IMR-90 (cell line): ENCODE measurements around the gene R3HDM4. TPM values are rescaled to one million over a fixed set of nuclear protein-coding genes. Genes with fewer than 3 reads are reported as not detected.

Experiments used
- ATAC-seq: fragments of 200-7000 bp; cut with Tn5 transposase; 2 replicates; pipeline ENCODE4 v1.9.1; 2020; ENCODE audit warnings: low read depth, mild to moderate bottlenecking, moderate library complexity
- BruUV-seq: library from RNA; stranded (reverse); fragments of 400-500 nt; replicated peaks from 2 replicates; lab custom pipeline; 2021; lab: Mats Ljungman, UMichigan
- CTCF ChIA-PET: fragments of 300-600 bp; formaldehyde crosslinking; extraction: SDS; loops from one replicate; lab custom pipeline; 2021; ENCODE audit warnings: antibody characterized with exemption; lab: Yijun Ruan, JAX
- POLR2A ChIA-PET: fragments of 300-600 bp; sonication (Branson Sonifier 250); formaldehyde crosslinking; loops from one replicate; lab custom pipeline; 2022; ENCODE audit warnings: antibody characterized with exemption; ENCODE audit not compliant: unreplicated experiment; lab: Charles Lee
- DNase-seq: peaks from one replicate; pipeline ENCODE4 v3.0.0; 2013
- H2AFZ ChIP-seq: replicated peaks from 2 replicates; pipeline ENCODE3; 2013; ENCODE audit warnings: low read length, mild to moderate bottlenecking; ENCODE audit not compliant: poor library complexity
- H2AK5ac ChIP-seq: 2 replicates; pipeline ENCODE4 v1.6.1; 2013; ENCODE audit warnings: low read depth, low read length, inconsistent platforms
- H2AK9ac ChIP-seq: replicated peaks from 2 replicates; pipeline ENCODE3; 2013; ENCODE audit warnings: mild to moderate bottlenecking, low read depth, low read length, moderate library complexity; ENCODE audit not compliant: poor library complexity
- H2BK120ac ChIP-seq: 2 replicates; pipeline ENCODE4 v1.6.1; 2013; ENCODE audit warnings: low read depth, low read length, inconsistent platforms
- H2BK15ac ChIP-seq: 3 replicates; pipeline ENCODE4 v1.6.1; 2013; ENCODE audit warnings: low read depth, low read length, inconsistent platforms
- H2BK20ac ChIP-seq: 2 replicates; pipeline ENCODE4 v1.6.1; 2013; ENCODE audit warnings: low read depth, mild to moderate bottlenecking, inconsistent platforms, low read length, moderate library complexity
- H2BK5ac ChIP-seq: 2 replicates; pipeline ENCODE4 v1.6.1; 2013; ENCODE audit warnings: mild to moderate bottlenecking, low read depth, low read length, inconsistent platforms; ENCODE audit not compliant: poor library complexity, severe bottlenecking
- H3K14ac ChIP-seq: replicated peaks from 2 replicates; pipeline ENCODE4 v1.6.1; 2013; ENCODE audit warnings: low read depth, low read length, inconsistent platforms
- H3K18ac ChIP-seq: 2 replicates; pipeline ENCODE4 v1.6.1; 2013; ENCODE audit warnings: low read depth, low read length, control low read depth
- H3K23ac ChIP-seq: 2 replicates; pipeline ENCODE4 v1.6.1; 2013; ENCODE audit warnings: low read depth, low read length, inconsistent platforms
- H3K27ac ChIP-seq: 2 replicates; pipeline ENCODE4 v1.5.1; 2013; ENCODE audit warnings: mild to moderate bottlenecking, control low read depth, low read length; ENCODE audit not compliant: insufficient read depth
- H3K27me3 ChIP-seq: 2 replicates; pipeline ENCODE4 v1.6.1; 2013; ENCODE audit warnings: low read length; ENCODE audit not compliant: control insufficient read depth, insufficient read depth
- H3K36me3 ChIP-seq: 2 replicates; pipeline ENCODE4 v1.6.1; 2013; ENCODE audit warnings: low read length, mixed read lengths; ENCODE audit not compliant: control insufficient read depth, insufficient read depth
- H3K4ac ChIP-seq: 2 replicates; pipeline ENCODE4 v1.6.1; 2013; ENCODE audit warnings: low read depth, low read length, inconsistent platforms
- H3K4me1 ChIP-seq: 2 replicates; pipeline ENCODE4 v1.6.1; 2013; ENCODE audit warnings: low read length, mixed read lengths; ENCODE audit not compliant: control insufficient read depth, insufficient read depth
- H3K4me2 ChIP-seq: 2 replicates; pipeline ENCODE4 v1.6.1; 2013; ENCODE audit warnings: low read depth, mild to moderate bottlenecking, control low read depth, low read length, moderate library complexity
- H3K4me3 ChIP-seq: 2 replicates; pipeline ENCODE4 v1.5.1; 2013; ENCODE audit warnings: low read depth, mild to moderate bottlenecking, control low read depth, low read length, moderate library complexity; ENCODE audit not compliant: insufficient read depth
- H3K56ac ChIP-seq: 2 replicates; pipeline ENCODE4 v1.6.1; 2013; ENCODE audit warnings: low read length, inconsistent platforms; ENCODE audit not compliant: insufficient read depth; ENCODE audit errors: extremely low read depth
- H3K79me1 ChIP-seq, 2 experiments: 2 replicates each; pipeline ENCODE4 v1.6.1; 2013; ENCODE audit warnings: low read length in 2 of 2, inconsistent platforms in 1 of 2, low read depth in 1 of 2
- H3K9ac ChIP-seq: 2 replicates; pipeline ENCODE4 v1.6.1; 2013; ENCODE audit warnings: low read depth, low read length, control low read depth
- H3K9me1 ChIP-seq: 2 replicates; pipeline ENCODE4 v1.6.1; 2013; ENCODE audit warnings: low read length, inconsistent platforms; ENCODE audit not compliant: insufficient read depth
- H3K9me3 ChIP-seq: 2 replicates; pipeline ENCODE4 v1.6.1; 2013; ENCODE audit warnings: low read length; ENCODE audit not compliant: control insufficient read depth, insufficient read depth
- H4K20me1 ChIP-seq: 2 replicates; pipeline ENCODE4 v1.6.1; 2013; ENCODE audit warnings: low read length, inconsistent platforms; ENCODE audit not compliant: insufficient read depth
- H4K5ac ChIP-seq: 2 replicates; pipeline ENCODE4 v1.6.1; 2013; ENCODE audit warnings: mild to moderate bottlenecking, low read depth, low read length, control low read depth
- H4K8ac ChIP-seq, 2 experiments: 2 replicates each; pipeline ENCODE4 v1.6.1; 2013; ENCODE audit warnings: low read depth in 2 of 2, low read length in 2 of 2, control low read depth in 1 of 2, inconsistent platforms in 1 of 2
- H4K91ac ChIP-seq: 2 replicates; pipeline ENCODE4 v1.6.1; 2013; ENCODE audit warnings: low read depth, low read length, inconsistent platforms; ENCODE audit not compliant: insufficient read depth
- BHLHE40 ChIP-seq: fragments of 150-350 bp; IDR thresholded peaks from 2 replicates; pipeline ENCODE4 v1.6.1; 2016; ENCODE audit warnings: mild to moderate bottlenecking, low read depth, low read length
- CEBPB ChIP-seq: IDR thresholded peaks from 2 replicates; pipeline ENCODE4 v1.6.1; 2012; ENCODE audit warnings: low read depth, low read length, improper control_type of control experiment
- ELK1 ChIP-seq: fragments of 150-350 bp; IDR thresholded peaks from 2 replicates; pipeline ENCODE4 v1.6.1; 2016; ENCODE audit warnings: low read depth, mild to moderate bottlenecking, low read length, moderate library complexity, borderline replicate concordance
- FOS ChIP-seq: fragments of 150-350 bp; IDR thresholded peaks from 2 replicates; pipeline ENCODE4 v1.6.1; 2016; ENCODE audit warnings: low read depth, low read length
- MAFK ChIP-seq: IDR thresholded peaks from 2 replicates; pipeline ENCODE4 v1.6.1; 2012; ENCODE audit warnings: low read depth, low read length, improper control_type of control experiment
- MAZ ChIP-seq: IDR thresholded peaks from 2 replicates; pipeline ENCODE4 v1.6.1; 2012; ENCODE audit warnings: low read depth, mild to moderate bottlenecking, low read length, improper control_type of control experiment, moderate library complexity, borderline replicate concordance
- MXI1 ChIP-seq: IDR thresholded peaks from 2 replicates; pipeline ENCODE4 v1.6.1; 2012; ENCODE audit warnings: low read depth, mild to moderate bottlenecking, low read length, moderate library complexity, borderline replicate concordance
- NFE2L2 ChIP-seq: fragments of 150-350 bp; IDR thresholded peaks from 2 replicates; pipeline ENCODE4 v1.6.1; 2016; ENCODE audit warnings: low read depth, mild to moderate bottlenecking, low read length
- POLR2A ChIP-seq: IDR thresholded peaks from 2 replicates; pipeline ENCODE4 v1.6.1; 2012; ENCODE audit warnings: mild to moderate bottlenecking, low read depth, low read length
- RAD21 ChIP-seq: IDR thresholded peaks from 2 replicates; pipeline ENCODE4 v1.6.1; 2012; ENCODE audit warnings: low read length, improper control_type of control experiment
- RCOR1 ChIP-seq: IDR thresholded peaks from 2 replicates; pipeline ENCODE4 v1.6.1; 2012; ENCODE audit warnings: mild to moderate bottlenecking, low read length, improper control_type of control experiment; ENCODE audit not compliant: insufficient replicate concordance
- RFX5 ChIP-seq: IDR thresholded peaks from 2 replicates; pipeline ENCODE4 v1.8.0; 2012; ENCODE audit warnings: low read depth, mild to moderate bottlenecking, low read length, moderate library complexity
- whole genome bisulfite sequencing, 2 experiments: methylation state at CpG; one replicate each; pipeline versions ENCODE4 v1.1.5 to v1.1.7; 2013; ENCODE audit warnings: missing lambda C conversion rate in 2 of 2; ENCODE audit not compliant: insufficient read length in 1 of 2; ENCODE audit errors: extremely low coverage in 2 of 2; 5-methylcytosine and 5-hydroxymethylcytosine counted together
- dilution Hi-C: fragments of 300-500 bp; cut with HindIII; formaldehyde crosslinking; loops from one replicate; pipeline ENCODE4 v1.14.3; 2018; ENCODE audit warnings: low sequenced_read_pairs; ENCODE audit not compliant: unreplicated experiment
- in situ Hi-C: fragments of 300-500 bp; cut with MboI; formaldehyde crosslinking; loops from 3 replicates; pipeline ENCODE4 v1.14.3; 2019; ENCODE audit warnings: low sequenced_read_pairs, inconsistent platforms, mixed read lengths
- intact Hi-C: fragments of 100-400 bp; cut with micrococcal nuclease; formaldehyde crosslinking; loops from 2 replicates; pipeline ENCODE4 v1.10.0; 2022
- polyA plus RNA-seq, 3 experiments: library from polyadenylated mRNA; depleted of rRNA; stranded (reverse); fragments of >200 nt; gene quantifications; 2 replicates each; pipeline ENCODE4 v1.2.3, GENCODE V29; 2012; ENCODE audit warnings: low replicate concordance in 1 of 3
- total RNA-seq: library from RNA; depleted of rRNA; stranded (reverse); fragments of >200 nt; gene quantifications from 2 replicates; pipeline ENCODE4 v1.2.3, GENCODE V29; 2012
- TF ChIP-seq, protein P1 (sequence below): conservative IDR thresholded peaks from 2 replicates; pipeline ENCODE4 v1.5.1; 2012; ENCODE audit warnings: mild to moderate bottlenecking, low read depth, low read length, improper control_type of control experiment

Gene R3HDM4
- total and polyA plus RNA-seq, 2 of the 4 experiments (the other 2 are of a cell fraction) = 9.0 to 51.5 TPM

GRCh38 chr19:925526-926322 is 12.7 kb upstream of the R3HDM4 start, which contains the start of gene ARID3A (continued):
- TF ChIP-seq FOS (no peak), MXI1 (peak; percentile 52; the same call in 1 of the 2 replicates)

DNA sequence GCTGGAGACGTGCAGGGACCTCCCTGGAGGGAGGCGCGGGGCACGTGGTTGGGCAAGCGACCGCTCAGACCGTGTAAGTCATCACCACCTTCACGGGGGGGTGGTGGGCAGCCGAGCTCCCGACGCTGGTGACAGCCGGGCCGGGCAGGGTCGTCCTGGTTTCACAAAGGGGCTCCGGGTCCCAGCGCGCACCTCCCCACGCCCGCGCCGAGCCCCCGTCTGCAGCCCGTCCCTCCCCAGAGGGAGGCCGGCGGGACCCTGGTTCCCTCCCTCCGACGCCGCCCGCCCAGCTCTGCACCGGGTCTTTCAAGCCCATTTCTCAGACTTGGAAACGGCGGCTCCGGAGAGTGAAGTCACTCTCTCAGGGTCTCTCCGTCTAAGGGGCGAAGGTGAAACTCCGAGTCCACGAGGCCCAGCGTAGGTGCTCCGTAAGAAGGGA is 12.1 kb upstream of the R3HDM4 start:
- Histone ChIP-seq H2AK5ac (peak overlapping the region; percentile 77), H2BK120ac (peak overlapping the region; percentile 79), H3K9me1 (no peaks in the 10 kb centered on the region), H4K5ac (no peak overlapping the region), H3K9ac (peak overlapping the region; percentile 78), H2BK15ac (peak overlapping the region; percentile 76; the same call in 1 of the 3 replicates), H3K4me3 (peak overlapping the region; percentile 96), H3K23ac (peak overlapping the region; percentile 93), H4K91ac (peak overlapping the region; percentile 85), H2BK5ac (peak overlapping the region; percentile 96), H4K8ac (peak overlapping the region; percentile 50 to 57; a peak in 2 of 4 replicates), H3K18ac (peak overlapping the region; percentile 50), H3K79me1 (peaks cover 0 to 33% of the 10 kb centered on the region in 2 experiments; a peak in 1 of 4 replicates), H2AFZ (peak overlapping the region; percentile 95), H4K20me1 (peaks cover 10% of the 10 kb centered on the region), H3K9me3 (no peaks in the 10 kb centered on the region), H2BK20ac (peak overlapping the region; percentile 77), H3K4me1 (peaks cover 7% of the 10 kb centered on the region), H3K27me3 (peaks cover 10% of the 10 kb centered on the region), H3K4ac (peak overlapping the region; percentile 86), H3K4me2 (peak overlapping the region; percentile 74), H2AK9ac (peak overlapping the region; percentile 98), H3K36me3 (peaks cover 14% of the 10 kb centered on the region), H3K56ac (peak overlapping the region; percentile 60; the same call in 1 of the 2 replicates), H3K14ac (peak overlapping the region; percentile 65), H3K27ac (peak overlapping the region; percentile 91)
- CTCF ChIA-PET = no interaction called here
- no TSS peak for BruUV-seq
- ATAC-seq (peak; percentile 44), DNase-seq (peak; percentile 18)
- in situ Hi-C loops = no loop called here
- dilution Hi-C loops = no loop called here
- WGBS, 2 experiments = 2% methylated on average over 22 of the region's 39 CpGs; no CpG with 5 or more reads in 1 of the 2 experiments
- intact Hi-C loops = no loop called here
- POLR2A ChIA-PET = no interaction called here
- TF ChIP-seq MAFK = no peak
- no peak for TF ChIP-seq ELK1
- TF ChIP-seq MXI1 = peak; percentile 84; the same call in 1 of the 2 replicates
- TF ChIP-seq RCOR1 = no peak
- TF ChIP-seq, protein P1, sequence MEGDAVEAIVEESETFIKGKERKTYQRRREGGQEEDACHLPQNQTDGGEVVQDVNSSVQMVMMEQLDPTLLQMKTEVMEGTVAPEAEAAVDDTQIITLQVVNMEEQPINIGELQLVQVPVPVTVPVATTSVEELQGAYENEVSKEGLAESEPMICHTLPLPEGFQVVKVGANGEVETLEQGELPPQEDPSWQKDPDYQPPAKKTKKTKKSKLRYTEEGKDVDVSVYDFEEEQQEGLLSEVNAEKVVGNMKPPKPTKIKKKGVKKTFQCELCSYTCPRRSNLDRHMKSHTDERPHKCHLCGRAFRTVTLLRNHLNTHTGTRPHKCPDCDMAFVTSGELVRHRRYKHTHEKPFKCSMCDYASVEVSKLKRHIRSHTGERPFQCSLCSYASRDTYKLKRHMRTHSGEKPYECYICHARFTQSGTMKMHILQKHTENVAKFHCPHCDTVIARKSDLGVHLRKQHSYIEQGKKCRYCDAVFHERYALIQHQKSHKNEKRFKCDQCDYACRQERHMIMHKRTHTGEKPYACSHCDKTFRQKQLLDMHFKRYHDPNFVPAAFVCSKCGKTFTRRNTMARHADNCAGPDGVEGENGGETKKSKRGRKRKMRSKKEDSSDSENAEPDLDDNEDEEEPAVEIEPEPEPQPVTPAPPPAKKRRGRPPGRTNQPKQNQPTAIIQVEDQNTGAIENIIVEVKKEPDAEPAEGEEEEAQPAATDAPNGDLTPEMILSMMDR = no peak
- no peak for TF ChIP-seq BHLHE40
- TF ChIP-seq POLR2A = no peak; the same call in 1 of the 2 replicates
- TF ChIP-seq RFX5 = no peak
- no peak for TF ChIP-seq MAZ
- no peak for TF ChIP-seq NFE2L2
- no peak for TF ChIP-seq FOS
- no peak for TF ChIP-seq RAD21
- TF ChIP-seq CEBPB = 0 out of 2 replicates have a peak, but pooled peaks have one; percentile 6
